Activated T-helper 1 cell treated with Interleukin-2 at 50 U/mL for 16 hours (primary cell): ENCODE results near the gene HAUS3.

Source experiments
- DNase-seq: peaks from one replicate; pipeline ENCODE4 v3.0.0-alpha.2; 2020; ENCODE audit warnings: low read depth

Gene HAUS3

DNA sequence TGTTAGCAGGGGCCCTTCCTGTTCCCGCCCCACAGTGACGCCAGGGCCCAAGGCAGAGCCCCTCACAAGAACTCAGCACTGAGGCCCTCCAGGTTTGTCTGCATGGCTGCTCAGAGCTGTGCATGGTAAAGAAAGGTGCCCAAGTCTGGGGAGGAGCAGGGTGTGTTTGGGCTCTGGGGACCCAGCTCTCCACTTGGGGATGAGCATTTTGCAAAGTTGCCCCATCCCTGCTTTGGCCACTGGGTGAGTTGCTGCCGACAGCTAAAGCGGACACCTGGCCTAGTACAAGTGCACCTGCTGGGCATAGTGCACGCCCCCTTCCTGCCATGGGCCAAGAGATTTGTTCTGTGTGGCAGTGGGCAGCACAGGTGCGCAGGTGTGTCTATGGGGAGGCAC lies 22.0 kb upstream of the HAUS3 start:
- no peak for DNase-seq

DNA sequence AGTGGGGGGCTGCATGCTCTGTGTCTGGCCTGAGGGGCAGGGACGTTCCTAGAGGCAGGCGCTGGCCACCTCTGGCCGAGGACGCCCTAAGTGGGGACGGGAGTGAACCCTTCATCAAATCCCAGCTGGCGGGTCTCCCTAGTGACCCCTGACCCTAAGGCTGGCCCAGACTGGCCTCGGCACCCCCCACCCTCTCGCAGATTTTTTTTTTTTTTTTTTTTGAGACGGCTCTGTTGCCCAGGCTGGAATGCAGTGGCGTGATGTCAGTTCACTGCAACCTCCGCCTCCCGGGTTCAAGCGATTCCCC lies 21.0 kb upstream of the HAUS3 start:
- no peak for DNase-seq

DNA sequence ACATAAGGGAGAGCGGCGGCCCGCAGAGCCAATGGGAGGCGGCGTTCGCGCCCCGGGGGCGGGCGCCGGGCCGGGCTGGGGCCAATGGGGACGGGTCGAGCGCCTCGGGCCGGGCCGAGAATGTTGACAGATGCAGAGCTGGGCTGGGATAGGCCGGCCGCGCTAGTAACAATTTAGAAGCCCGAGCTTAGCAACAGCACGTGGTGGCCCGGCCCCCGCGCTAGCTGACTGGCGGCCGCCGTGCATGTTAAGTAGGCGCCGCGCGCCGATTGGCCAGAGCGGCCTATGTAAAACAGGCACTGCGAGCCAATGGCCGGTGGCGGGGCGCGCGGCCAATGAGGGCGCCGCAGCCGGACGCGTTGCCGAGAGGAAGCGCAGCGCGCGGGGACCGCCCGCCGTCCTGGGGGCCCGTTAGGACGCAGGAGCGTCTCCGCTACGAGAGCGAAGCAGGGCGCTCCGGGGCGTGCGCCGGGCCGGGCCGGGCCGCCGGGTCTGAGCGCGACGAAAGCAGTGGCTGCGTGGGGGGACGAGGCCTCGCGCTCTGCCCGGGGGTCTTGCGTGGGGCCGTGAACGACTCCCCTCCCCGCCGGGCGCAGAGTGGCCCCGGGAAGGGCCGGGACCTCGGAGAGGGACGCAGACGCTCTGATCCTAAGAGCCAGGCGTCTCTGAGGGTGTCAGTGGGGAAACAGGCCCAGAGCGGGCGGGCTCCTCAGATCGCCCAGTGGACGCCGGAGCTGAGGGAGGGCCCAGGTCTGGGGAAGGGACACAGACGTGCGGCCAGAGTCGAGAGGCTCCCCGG lies 20.4 kb upstream of the HAUS3 start:
- DNase-seq: peak; percentile 97

DNA sequence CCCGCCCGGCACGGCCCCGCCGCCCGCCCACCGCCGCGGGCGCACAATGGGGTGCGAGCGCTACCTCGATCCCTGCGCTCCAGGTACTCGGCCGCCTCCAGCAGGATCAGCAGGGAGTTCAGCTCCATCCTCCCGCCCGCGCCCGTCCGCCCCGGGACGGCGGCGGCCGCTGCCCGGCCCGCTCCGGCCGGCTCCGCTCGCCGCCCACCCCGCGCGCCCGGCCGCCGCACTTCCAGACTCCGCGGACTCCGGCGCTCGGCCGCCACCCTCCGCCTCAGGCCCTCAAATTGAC lies 19.9 kb upstream of the HAUS3 start, which contains the start of gene MXD4:
TSS of gene MXD4 (minus strand) at position 257 of the 292 bp plus-strand sequence. CDS start at position 128, 129 bp downstream.
- DNase-seq: no peak

DNA sequence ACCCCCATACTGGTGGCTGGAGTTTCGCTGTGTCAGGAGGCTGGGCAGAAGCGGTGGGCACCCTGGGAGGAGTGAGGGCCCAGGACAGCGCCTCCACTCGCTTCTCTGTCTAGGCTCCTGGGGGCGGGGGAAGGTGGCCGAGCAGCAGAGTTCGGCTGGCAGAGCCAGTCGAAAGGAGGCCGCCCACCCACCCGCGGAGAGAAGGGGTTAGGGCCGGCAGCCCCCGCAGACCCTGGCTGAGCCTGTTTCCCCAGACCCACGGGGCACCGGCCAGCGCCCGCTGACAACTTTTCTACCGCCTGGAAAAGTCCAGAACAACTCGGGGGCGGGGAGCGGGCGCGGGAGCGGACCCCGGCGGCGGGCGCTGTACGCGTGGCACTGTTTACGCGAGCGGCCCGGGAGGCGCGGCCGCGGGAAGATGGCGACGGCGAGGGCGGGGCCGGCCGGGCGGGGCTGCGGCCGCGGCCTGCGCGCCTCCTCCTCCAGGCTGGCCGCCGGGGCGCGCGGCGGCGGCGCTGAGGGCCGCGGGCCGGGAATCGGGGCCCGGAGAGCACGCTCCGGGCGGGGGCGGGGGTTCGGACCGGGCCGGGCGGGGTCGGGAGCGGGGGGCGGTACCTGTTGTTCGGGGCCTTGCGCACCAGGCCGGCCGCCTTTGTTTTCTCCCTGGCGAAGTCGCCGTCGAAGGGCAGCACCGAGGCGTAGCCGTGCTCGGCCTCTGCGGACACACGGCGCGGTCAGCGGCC lies 19.4 kb upstream of the HAUS3 start:
- DNase-seq: peak; percentile 49

DNA sequence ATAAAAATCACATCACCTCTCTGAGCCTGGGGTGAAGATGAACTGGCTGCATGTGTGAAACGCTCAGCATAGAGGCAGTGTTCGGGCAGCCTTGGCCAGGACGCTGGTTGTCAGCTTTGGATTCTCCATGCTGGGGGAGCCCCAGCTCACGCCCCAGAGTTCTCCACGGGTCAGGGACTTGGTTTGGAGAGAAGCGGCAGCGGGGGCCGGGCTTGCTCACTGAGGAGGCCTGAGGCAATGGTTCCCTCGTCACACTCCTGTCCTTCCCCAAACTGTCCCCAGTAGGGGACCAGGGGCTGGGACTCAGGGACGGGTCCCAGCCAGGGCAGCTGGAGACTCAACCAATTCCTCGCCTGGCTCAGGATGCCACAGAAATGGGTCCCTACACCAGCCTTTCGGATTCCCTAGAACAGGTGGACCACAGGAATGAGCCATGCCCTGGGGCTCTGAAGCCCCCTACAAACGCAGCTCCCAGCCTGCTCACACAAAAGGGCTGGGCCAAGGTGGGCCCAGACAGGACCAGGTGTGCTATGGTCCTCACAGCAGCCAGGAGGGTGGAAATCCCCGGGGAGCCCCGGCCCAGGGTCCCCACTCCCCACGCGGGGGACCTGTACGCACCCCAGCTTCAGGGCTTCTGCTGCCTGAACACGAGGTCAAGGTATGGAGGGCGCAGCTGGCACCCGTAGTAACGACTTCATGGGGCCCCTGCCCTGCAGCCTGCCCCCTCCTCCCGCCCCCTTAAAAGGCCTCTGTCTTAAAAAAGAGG lies 18.6 kb upstream of the HAUS3 start:
- no peak for DNase-seq

DNA sequence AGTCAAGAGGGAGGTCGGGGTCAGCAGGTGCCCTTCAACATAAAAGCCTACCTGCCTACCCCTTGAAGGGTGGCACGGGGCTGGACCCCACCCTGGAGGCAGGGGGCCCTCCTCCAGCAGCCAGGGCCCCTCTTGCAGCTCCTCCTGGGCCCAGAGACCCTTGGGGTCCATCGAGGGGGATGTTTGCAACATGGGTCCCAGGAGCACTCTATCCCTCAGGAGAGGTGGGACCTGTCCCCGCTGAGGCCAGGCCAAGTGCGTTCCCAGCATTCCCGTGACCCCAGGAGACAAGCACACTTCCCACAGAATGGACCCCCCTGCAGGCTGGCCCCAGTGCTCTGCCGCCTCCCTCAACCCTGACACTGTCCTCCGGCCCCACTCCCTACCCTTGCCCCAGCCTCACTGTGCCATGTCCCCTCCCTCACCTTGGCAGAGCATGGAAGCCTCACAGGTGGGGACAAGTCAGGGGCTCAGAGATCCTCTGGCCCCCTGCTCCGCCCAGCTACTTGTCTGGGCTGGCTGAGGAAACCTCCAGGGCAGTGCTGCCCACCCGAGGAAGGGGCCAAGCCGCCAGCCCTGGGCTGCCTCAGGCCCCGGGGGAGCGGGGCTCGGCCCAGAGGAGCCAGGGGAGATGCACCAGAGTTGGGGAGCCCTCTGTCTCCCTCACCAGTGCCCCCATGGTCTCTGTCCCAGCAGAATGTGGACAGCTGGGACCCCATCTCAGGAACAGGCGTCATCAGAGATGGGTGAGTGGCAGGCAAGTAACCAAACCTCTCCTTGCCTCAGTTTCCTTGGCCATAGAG lies 17.8 kb upstream of the HAUS3 start:
- no peak for DNase-seq

DNA sequence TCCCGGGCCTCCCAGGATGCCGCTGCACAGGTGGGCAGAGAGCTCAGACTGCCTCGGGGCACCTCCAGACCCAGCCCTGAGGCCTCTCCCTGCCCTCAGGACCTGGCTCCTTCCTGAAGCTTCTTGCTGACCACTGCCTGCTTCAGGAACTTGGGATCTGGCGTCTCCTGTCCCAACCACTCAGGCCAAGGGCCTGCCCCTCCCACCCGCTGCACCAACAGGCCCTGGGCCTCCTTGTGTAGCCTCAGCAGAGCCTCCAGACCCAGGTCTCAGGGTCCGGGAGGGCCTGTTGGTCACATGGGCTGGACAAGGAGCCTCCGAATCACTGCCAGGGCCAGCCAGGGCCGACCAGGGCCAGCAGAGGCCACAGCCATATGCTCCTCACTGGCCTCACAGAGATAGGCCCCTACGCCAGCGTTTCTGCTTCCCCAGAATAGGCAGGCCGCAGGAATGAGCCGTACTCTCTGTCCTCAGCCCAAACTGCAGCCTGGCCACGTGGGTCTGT lies 17.2 kb upstream of the HAUS3 start:
- no peak for DNase-seq

DNA sequence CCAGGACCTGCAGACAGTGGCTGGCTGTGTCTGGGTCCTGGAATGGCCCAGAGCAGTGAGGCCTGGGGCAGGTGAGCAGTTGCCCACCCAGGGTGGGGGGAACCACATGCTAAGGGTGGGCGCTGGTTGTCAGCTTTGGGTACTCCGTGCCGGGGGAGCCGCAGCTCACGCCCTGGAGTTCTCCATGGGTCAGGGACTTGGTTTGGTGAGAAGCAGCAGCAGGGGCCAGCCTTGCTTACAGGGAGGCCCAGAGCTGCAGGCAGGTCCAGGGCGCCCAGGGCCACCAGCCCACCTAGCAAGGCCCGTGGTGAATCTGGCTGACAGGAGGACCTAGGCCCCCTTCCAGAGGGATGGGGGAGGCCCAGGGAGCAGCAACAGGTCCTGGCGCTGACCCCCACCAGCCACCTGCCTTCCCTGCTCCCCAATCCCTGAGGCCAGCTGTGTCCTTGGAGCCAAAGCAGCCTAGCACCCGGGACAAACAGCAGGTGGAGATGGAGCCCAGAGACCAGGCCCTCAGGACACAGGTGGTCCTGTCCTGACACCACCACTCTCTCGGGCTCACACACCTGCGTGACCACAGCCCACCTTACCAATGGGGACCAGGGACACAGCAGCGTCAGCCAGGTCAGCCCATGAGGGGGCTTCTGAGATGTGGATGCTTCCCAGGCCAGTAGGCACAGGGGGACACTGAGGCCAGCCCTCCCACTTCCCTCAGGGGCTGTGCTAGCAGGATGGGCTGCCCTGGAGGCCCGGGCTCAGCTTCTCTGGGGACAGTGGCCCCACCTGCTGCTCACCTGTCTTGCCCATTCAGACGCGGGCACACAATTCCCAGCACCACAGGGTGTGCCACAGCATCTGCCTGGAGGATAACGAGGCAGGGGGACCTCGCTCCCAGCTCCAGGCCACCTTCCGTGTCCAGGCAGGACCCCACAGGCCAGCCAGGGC lies 16.4 kb upstream of the HAUS3 start:
- DNase-seq: no peak

DNA sequence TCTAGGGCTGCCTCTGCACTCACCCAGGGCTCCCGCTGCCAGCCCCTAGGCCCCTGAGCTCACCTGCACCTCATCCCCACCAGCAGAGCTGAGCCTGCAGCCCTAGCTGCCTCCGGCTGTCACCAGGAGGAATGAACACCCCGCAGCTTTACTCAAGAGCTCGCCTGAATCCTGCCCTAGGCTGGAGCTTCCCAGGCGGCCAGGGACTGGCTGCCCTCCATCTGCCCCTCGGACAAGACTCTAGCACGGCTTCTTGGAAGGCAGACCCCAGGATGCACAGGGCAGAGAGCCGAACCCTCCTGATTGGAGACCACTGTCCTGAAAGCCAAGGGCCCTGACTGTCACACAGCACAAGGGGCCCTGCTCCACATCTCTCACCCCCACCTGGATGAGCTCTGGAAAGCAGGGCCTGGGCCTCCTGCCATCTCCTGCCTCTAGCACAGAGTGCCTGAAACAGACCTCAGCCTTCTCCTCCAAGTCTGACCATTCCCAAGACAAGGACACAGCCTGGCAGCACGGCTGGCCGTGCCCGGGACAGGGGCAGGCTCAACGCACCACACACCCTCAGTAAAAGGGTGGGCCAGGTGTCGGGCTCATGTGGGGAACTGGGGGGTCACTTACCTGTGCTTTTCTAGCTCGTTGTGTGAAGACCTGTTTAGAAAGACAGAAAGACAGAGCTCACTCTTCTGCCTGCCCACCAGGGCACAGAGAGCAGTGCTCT lies 15.6 kb upstream of the HAUS3 start:
- no peak for DNase-seq

DNA sequence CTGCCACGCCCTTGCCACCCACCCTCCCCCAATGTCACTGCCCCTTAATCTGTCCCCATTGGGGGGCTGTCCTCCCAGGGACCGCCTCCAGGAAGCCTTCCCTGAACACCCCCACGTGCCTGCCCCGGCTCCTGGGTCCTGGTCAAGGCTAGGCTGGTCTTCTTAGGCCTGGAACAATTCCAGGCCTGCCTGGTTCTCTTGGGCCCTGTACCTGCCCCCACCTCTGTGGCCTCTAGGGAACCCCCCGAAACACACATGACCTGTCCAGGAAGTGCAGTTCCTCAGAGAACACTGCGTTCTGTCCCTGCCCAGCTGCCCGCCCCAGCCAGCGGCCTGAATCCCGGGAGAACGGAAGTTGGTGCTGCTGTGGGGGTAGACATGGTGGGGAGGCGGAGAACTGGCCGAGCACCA lies 14.9 kb upstream of the HAUS3 start:
- no peak for DNase-seq

DNA sequence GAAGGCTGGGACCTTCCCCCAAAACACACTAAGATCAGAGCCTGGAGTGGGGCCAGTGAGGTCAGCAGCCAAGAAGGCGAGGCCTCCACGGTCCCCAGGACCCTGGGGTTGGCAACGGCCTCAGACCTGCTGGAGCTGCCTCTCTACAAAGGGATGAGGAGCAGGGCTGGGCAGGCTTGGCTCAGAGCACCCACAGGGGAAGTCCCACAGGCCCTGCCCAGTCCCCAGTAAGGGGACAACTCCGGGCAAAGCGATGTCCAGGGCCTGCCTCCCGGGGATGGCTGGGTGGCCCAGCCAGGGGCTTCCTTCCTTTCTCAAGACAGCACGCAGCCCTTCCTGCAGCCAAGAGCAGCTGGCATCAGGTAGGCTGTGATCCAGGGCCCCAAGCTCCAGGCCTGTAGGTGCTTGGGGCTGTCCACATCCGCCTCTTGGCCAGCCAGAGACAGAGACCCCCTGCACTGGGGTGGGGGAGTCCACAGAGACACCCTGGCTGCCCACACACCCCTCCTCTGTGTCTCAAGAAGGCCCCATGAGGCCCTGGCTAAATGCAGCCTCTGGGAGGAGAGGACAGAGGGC lies 14.3 kb upstream of the HAUS3 start:
- no peak for DNase-seq

DNA sequence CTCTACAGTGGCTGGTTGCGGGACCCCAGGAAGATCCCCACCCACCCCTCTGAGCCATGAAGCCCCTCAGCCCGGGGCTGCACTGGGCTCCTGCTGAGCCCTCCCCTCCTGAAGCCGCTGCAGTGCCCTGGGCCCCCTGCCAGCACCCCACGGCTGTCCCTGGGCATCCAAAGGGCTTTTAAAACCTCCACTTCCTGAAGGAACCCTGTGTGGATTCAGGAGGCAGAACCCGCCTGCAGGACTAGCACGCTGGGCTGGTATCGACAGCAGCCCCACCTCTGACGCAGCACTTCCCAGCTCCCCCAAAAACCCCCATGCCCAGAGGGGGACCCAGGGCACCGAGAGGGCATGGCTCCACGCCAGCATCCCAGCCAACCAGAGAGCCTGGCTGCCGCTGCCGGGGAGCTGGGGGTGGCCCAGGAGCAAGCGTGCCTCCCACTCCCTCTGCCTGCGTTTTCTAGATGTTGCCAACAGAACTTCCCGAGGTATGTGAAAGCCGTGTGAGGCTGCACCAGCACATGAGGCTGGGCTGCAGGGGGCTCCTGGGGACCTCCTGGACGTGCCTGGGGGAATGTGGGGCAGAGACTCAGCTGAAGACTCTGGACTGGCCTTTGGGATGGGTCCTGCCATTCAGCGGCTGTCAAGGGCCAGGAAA lies 13.7 kb upstream of the HAUS3 start:
- DNase-seq: no peak

DNA sequence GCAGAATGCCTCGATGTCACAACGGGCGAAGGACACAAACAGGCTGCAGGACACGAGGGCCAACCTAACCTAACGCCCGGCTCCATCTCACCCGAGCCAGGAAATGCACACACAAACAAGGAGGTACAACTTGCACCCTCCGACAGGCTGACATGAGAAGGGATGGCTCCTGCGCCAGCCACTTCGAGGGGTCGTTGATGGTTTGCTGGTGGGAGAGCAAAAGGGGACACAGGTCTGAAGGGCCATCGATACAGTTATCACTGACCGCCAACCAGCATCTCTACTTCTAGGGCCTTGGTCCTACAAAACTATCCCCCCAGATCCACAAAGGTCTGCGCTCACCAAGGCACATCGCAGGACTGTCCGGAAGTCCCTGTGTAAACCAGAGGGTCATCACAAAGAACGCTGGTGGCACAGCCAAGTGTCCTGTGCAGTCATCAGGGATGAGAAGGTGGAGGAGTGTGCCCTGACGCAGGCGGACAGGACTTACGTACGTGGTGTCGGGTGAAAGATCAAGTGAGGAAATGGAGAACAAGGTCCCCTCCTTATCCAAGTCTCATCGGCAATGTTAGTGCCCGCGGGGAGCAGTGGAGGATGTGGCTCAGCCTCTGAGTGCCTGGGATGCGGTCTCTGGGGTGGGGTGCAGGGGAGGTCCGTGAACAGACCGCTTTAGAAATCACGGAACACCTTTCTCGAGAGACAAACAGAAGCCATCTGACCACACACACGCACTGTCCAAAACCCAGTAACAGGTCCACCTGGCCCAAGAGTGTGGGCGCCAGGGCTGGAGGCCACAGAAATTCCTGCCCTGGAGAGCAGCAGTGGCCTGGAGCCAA lies 13.0 kb upstream of the HAUS3 start:
- DNase-seq: no peak

DNA sequence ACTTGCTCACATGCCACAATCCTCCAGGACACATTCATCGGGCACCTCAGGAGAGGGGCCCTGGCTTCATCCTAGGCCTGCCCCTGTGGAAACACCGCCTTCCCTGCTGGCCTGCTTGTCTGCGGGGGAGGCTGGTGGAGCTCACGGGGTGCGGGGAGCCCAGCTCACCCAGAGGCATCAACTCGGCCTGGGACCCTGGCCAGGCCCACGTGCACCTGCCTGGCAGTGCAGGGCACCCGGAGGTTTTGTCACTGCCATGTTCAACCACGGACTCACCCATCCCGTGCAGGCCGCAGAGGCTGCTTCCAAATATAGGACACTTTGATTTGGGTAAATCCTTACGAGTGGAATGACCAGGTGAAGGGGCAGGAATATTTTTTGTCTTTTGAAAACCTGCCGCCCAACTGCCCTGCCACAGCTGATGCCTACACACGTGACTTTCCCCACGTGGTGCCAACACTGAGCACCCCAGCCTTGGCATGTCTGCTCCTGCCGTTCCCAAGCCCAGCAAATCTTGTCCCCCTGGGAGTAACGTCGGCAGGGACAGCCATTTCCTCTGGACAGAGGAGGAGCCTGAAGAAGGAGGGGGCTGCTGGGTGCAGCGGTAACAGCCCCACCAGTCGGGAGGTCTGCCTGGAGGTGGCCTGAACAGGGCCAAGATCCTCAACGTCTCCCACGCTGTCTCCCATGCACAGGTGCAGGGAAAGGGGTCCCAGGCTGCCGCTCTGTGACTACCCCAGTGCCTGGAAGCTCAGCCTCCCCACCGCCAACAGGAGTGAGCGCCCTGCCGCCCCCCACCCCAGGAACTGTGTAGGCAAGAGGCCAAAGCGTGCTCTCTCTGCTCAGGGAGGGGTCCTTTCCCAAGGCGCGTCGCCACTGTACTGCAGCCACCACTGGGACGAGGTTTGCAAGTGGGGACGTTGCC lies 11.5 kb upstream of the HAUS3 start:
- no peak for DNase-seq

DNA sequence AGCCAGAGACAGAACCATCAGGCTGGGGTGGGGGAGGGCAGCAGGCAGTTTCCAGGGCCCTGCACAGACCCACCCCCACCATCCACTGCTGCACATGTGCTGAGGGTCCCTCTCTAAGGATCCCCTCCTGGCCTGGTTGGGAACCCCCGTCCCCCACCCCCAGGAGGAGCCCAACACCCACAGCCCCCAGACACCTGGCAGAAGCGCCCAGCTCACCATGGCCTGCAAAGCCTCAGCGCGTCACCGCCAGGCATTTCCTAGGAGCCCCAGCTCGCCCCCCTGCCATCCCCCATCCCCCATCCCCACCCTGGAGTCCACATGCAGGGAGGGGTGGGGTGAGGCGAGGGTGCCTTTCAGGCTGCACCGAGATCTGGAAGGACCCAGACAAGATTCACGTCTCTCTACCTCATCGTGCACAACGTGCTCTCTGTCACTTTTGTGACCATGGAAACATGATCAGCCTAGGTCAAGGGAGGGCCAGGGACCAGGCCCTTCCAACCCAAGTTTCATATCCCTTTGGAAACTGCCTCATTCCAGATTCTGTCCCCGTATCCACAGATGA lies 10.7 kb upstream of the HAUS3 start:
- no peak for DNase-seq
